GM18870 (cell line): ENCODE measurements around the gene JRKL.

Experiments
- ATAC-seq: cut with Tn5 transposase; IDR thresholded peaks from one replicate; pipeline ENCODE4 v1.9.1; 2021; ENCODE audit warnings: moderate library complexity; ENCODE audit not compliant: unreplicated experiment

Gene JRKL

DNA sequence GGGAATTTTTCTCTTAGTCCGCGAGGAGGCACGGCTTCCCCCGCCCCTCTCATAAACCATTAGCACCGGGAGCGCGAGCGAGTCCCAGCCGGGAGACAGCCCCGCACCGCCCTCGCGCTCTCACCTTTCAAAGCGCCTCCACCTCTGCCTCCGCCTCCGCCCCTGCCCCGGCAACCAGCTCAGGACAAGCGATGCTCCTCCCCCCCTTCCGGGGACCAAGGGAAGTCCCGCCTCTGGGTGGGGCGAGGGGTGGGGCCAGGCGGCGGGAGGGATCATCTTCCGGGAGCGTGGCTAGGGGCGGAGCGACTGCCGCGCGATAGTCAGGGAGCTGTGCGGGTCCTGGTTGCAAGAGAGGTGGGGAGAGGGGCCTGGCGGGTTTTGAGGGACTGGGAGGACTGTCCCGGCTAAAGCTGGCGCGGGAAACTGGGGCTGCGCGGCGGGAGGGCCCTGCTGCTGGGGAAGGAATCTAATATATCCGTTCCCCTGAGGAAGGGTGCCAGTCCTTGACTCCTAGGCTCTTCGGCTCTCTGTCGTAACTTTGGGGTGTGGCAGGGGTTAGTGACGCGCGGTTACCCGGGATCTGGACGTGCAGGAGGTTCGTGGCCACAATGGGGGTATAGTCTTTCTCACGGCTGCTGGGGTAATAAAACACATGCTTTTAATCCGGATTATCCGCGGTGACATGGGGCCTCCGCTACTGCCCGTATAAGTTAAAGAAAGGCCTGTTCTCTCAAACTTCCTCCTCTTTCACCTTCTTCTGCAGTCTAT is at the start of gene JRKL, which contains the start of gene CCDC82:
TSS of gene JRKL (plus strand) at position 294 of the 768 bp plus-strand sequence. CDS start 637 bp downstream, outside the sequence.
TSS of gene CCDC82 (minus strand) at position 193 of the 768 bp plus-strand sequence. CDS start 5,165 bp downstream, outside the sequence.
- ATAC-seq: peak; percentile 77

DNA sequence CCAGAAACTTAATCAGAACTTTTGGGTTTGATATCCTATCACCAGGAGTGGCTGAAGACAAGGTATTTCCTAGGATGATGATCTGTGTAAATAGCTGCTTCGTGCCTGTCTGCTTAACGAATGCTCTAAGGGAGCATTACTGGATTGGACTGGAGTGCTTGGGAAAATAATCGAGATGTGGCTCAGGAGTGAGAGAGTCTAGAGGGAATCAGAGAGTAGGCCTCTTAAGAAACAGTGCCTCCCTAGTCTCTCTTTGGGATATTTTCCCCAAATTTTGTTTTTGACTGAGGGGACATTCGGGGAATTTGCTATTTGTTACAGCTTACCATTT is 49.3 kb upstream of the JRKL start:
- ATAC-seq: no peak

DNA sequence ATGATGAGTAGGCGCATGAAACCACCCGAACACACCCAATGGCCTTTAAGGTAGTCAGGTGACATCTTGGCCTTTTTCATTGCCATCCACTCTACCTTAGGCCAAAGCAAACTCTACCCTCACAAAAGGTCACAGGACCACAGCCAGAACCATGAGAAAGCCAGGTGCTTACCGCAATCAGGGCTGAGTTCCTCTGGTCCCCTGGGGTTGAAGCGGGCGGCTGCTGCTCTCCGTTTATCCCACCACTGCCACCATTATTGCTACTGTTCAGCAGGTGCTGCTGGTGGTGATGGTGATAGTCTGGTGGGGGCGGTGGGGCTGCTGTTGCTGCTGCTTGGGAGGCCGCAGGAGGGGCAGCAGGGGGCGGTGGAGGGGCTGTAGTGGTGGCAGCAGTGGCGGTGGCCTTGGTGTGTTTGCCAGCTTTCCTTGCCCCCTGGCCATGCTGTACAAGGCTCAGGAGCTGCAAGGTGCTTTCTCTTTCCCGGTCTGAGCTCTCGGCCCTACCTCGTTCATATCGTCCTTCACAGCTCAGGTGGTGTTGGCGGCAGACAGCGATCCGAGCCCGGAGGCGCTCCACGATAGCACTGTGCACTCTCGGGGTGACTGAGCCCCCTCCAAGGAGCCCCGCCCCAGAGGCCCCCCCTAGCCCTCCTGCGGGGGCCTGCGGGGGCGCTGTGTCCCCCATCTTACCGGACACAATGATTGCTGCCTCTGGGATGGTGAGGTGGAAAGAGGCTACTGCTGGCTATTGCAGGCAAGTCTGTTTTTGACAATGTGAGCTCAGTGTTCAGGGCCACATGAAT is 48.4 kb upstream of the JRKL start:
- no peak for ATAC-seq

DNA sequence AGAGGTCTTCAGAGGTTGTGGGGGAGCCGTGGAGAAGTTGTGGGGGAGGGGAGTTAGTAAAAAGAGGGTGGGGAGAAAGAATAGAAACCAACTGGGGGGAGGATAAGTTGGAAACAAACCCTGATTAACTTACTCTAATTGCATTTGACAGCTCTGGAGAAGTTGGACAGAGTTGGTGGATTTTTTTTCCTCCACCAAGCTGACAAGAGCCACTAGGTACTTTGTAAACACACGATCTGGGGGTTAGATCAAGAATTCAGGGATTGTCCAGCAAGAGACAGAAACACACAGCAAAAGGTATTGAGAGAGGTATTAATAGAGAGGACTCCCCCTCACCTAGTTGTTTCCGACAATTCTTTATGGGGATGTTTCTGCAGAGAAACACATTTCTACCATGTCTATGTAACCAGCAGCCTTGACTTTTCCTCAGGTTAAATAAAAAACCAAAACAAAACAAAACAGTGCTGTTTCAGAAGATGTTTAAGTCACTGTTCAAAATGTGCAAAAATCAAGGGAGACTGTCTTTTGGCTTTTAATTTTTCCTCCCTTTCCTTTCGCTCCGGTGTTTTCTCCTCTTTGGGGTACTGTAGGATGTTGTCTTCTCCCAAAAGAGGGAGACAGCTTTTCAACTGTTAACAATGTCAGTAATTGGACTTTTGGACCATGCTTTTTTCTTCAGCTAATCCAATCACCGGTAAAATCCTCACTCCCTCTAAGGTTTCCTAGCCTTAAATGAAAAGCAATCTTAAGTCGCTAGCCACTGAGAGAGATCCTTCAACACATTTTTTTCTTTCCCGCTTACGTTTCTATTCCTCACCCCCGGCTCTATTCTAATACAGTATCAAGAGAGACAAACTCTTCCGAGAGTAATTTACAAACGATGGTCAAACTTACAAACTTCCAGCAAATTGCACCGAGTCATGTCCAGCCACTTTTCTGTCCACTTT is 47.5 kb upstream of the JRKL start:
- ATAC-seq: no peak

DNA sequence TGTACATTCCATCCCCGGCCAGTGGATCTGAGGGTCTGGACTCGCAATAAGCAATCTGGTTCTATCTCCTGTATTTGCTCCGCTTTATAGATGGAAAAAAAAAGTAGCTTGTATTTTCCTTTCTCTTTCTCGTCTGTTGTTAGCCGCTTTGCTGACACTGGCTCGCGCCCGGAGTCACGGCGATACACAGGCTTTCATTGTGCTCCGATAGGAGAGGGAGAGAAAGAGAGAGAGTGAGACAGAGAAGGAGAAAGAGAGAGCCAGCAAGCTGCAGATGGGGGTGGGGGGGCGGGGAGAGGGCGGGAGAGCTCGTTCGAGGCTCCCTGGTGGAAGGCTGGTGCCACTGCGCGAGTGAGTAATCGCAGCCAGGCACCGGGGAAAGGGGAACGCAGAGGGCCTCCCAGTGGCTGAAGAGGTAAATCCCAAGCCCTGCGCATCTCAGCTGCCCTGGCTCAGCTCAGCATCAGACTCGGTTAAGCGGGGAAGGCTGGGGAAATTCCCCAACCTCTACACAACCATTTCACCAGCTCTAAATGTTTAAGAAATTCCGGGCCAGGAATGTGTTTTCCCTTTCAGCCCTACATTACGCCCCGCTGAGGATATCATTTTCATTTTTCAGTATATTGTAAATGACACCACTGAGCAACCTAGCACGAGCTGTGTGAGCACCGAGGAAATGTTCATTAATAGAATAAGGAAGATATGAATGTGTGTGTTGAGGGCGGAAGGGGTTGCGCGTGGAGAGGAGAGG is 46.7 kb upstream of the JRKL start, which contains the start of gene MAML2:
TSS of gene MAML2 (minus strand) at position 235 of the 751 bp plus-strand sequence. CDS start 1,300 bp downstream, outside the sequence.
- peak; percentile 76 for ATAC-seq

DNA sequence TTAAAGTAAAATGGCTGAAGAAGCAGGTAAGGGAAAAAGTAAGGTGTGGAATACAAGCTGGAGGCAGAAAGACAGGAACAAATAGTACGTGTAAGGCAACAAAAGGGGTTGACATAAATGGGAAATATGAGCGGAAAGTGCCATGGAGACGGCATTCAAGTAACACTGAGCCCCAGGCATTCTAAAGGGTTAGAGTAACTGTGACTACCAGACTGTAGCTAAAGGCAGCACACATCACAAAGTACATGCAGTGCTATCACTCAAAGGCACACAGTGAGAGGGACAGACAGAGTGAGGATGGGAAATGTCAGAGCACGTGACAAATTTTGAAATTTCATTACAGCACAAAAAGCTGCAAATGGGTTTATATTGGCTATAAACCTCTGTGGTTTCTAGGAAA is 33.0 kb upstream of the JRKL start:
- ATAC-seq: no peak

DNA sequence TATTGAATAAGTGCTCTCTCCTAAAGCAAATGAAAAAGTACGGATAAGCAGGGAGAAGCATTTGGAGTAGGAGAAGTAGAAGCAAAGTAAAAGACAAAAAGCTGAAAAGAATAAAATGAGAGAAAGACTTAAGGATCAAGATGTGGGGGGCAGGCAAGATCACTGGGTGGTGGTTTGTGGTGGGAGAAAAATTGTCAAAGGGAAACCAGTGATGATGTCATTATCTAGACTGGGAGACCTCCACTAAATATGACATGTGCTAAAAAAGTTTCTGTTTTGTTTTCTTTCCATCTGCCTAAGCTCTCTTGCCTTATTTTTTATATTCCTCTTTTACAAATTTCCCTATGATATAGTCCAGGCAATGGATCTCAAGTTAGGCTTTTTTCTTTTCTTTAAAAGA is 32.0 kb upstream of the JRKL start:
- ATAC-seq: peak; percentile 66

DNA sequence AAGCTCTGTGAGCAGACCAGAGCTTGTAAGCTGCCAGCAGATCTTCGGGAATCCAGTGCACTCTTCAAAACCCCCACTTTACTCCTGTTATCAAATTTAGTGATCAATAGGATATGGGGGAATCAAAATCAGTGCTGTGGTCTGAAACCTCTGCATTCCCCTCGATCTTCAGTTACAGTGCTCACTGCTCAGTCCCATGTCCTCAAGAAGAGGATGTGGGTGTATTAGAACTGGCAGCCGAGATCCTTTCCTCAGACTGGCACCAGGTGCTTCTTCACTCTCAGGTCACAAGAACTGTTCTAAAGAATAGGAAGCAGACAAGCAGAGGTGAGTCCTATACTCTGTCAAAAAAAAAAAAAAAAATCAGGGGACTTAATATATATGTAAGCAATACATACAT is 31.5 kb upstream of the JRKL start:
- no peak for ATAC-seq

DNA sequence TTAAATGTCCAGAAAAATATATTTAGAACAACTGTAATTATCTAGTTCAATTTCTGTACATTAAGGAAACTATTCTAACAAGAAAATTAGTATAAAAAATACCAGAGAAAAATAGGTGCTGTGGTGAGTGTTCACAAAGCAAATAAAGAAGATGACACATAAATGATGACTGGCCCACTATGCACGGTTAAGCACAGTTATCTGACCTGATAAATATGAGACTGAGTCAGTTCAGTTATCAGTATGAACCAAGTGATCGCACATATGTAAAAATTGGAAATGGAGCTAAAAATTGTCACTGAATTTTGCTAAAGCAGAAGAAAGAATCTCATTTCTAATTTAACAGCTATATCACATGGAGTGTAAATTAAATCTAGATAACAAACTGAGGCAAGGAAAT is 28.0 kb upstream of the JRKL start:
- ATAC-seq: no peak

DNA sequence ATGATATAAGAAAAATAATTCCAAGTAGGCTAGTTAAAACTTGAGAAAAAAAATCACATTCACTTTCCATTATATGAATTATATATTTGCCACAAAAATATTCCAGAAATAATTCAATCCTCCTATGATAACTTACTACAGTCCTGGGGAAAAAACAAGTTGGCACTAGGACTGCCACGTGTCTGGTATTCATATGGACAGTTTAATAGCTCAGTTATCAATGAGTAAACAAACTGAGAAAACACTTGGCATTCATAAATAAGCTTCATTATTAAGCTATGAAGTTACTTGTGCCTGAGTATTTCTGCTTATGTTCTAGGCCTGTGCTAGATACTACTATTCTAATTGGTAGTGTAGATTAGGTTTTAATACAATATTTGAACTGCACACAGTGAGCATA is 24.3 kb upstream of the JRKL start:
- ATAC-seq: no peak

DNA sequence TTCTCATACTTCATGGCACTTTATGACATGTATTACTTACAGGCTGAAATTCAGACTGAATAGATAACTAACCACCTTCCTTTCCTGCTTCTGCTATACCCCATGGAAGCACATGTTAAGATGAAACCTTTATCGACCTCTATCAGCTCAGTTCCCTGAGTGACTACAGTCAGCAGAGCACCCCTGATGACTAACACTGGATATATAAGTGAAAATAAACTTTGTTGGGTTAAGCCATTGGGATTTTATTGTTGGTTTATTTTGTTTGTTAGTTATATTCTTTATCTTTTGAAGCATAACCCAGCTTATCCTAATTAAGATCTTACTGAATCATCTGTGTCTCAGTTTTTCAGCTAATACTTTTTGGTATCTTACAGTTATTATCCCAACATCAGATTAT is 23.8 kb upstream of the JRKL start:
- ATAC-seq: no peak

DNA sequence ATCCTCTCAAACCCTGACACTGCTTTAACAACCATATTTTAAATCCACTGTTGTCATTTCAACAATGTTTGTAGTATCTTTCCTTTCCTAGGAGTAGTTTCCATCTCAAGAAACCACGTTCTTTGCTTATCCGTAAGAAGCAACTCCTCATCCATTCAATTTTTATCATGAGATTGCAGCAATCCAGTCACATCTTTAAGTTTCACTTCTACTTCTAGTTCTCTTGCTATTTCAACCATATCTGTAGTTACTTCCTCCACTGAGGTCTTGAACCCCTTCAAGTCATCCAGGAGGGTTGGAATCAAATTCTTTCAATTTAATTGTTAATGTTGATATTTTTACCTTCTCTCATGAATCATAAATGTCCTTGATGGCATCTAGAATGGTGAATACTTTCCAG is 22.5 kb upstream of the JRKL start:
- ATAC-seq: no peak

DNA sequence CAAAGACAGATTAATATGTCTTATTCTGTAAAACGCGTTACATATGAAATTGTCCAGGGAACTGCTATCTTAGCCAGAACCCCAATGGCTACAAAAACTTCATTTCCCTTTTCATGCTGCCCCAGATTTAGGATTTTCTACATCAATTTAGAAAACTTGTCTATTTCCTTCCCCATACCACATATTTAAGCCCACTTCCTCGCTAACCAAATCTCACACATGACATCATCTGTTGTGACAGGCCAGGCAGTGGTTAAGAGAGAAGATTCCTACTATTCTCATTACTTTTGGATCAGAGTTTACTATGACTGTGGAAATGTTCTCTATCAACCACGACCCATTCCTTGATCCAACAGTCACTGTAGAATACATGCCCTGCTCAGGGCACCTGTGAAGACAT is 16.0 kb upstream of the JRKL start:
- no peak for ATAC-seq

DNA sequence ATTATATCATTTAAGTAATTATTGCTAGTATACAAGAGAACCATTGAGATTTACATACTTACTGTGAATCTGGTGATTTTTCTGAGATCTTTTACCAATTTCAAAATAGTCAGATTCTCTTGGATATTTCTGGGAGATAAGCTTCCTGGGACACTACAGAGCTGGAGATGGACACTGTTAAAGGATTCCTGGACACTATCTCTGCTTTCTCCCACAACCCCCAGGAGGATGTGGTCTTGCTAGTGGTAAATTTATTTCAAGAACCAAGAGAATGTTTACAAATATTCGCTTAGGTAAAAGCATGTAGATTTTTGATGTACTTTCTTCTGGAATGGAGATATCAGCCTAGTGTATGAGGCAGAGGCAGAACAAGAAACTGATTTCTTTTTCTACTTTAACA is 13.0 kb upstream of the JRKL start:
- ATAC-seq: no peak

DNA sequence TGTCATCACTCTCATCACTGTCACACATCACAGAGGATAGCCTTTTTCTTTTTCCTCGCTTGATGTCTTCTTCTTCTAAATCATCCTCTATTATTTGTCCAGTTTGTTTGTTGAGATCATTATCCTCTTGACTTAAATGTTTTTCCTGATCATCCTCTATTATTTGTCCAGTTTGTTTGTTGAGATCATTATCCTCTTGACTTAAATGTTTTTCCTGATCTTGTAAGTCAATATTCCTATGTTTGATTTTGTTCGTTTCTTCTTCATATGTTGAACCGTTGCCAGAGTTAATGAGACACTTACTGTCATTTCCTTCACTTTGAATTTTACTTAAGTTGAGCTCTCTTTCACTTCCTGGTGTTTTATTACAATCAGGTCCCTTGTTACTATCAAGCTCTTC is 5.7 kb upstream of the JRKL start:
- ATAC-seq: no peak

DNA sequence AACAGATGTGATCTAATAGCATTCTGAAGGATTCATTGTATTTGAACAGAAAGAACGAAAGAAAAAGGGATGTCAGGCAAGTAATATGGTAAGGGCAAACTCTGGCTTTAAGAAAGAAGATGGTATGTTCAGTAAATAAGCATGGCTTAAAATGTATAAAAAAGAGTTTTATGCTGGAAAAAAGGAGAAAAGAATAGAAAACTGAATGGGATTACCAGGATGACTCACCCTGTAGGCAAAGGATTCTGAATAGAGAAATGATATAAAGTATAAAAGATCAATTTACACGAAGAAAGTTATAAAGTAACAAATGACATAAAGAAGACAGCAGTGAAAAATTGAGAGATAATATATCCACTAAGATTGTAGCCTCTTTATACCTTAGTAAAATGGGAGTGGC is 4.6 kb upstream of the JRKL start:
- ATAC-seq: no peak

DNA sequence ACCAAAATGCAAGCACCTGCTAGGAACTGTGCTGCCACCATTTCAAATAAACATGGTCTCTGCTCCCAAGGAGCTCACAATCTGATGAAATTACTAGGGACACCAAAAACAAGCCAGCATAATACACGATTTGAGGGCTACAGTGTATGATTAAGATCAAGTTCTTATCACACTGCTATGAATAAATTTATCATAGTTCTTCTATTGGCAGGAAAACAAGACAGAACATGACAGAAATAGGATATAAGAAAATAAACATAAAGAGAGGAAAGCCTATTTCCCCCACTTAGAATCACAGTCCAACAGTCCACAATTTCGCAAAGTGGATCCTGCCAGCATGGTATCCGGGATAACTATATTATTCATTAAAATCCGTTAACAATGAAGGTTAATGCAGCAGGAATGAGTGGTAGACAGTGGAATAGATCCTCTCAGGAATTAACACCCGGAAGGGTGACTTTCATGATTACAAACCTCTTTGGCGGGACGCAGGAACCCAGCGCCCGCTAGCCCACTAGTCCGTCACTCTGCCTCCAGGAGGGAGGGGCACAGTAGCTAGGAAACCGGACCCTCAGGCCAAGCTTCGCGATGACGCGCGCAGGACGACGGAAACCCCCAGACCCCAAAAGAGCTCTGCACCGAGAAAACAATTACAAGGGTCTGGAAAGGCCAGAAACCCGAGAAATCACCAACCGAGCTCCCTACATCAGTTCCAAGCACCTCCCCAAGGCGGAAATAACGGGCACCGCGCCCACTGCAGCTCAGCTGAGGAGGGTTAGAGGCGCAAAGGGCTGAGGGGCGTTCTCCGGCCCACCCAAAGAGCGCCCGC is 708 bp upstream of the JRKL start:
- peak; percentile 56 for ATAC-seq

DNA sequence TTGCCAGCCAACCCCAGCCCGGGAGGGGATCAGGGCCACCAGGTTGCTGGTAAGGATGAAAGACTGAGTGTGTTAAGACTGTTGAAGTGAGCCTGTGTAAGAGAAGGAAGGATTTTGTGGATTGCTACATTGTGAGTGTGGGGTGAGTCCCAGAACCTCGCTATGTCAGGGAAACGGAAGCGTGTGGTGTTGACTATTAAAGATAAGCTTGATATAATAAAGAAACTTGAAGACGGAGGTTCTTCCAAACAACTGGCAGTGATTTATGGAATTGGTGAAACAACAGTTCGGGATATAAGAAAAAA is 627 bp downstream of the JRKL start:
- ATAC-seq: peak; percentile 0

DNA sequence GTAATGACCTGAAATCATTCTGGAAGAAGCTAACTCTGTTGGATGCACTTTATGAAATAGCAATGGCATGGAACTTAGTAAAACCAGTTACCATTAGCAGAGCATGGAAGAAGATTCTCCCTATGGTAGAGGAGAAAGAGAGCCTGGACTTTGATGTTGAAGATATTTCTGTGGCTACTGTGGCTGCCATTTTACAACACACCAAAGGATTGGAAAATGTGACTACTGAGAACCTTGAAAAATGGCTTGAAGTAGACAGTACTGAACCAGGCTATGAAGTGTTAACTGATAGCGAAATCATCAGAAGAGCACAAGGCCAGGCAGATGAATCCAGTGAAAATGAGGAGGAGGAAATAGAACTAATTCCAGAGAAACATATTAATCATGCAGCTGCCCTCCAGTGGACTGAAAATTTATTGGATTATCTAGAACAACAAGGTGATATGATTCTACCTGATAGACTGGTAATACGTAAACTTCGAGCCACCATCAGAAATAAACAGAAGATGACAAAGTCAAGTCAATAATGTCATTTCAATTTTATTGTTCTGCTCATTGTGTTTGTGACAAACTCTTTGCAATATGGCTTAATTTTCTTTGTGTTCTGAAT is 2.0 kb downstream of the JRKL start:
- ATAC-seq: no peak
